Colon (tissue), 2 donors: ENCODE measurements around the gene CC2D2B.
"Not testable (repeated sequence)": the region's sequence is repeated elsewhere in the genome, so short reads cannot be mapped to it uniquely, and the experiment has no call there.

Experiments used
- FAIRE-seq: peaks from 2 replicates; lab custom pipeline; 2012; peaks lifted over from hg19 to GRCh38; lab: Jason Lieb, UNC
- donor health status: control.
- donor health status: control.

Gene CC2D2B, protein sequence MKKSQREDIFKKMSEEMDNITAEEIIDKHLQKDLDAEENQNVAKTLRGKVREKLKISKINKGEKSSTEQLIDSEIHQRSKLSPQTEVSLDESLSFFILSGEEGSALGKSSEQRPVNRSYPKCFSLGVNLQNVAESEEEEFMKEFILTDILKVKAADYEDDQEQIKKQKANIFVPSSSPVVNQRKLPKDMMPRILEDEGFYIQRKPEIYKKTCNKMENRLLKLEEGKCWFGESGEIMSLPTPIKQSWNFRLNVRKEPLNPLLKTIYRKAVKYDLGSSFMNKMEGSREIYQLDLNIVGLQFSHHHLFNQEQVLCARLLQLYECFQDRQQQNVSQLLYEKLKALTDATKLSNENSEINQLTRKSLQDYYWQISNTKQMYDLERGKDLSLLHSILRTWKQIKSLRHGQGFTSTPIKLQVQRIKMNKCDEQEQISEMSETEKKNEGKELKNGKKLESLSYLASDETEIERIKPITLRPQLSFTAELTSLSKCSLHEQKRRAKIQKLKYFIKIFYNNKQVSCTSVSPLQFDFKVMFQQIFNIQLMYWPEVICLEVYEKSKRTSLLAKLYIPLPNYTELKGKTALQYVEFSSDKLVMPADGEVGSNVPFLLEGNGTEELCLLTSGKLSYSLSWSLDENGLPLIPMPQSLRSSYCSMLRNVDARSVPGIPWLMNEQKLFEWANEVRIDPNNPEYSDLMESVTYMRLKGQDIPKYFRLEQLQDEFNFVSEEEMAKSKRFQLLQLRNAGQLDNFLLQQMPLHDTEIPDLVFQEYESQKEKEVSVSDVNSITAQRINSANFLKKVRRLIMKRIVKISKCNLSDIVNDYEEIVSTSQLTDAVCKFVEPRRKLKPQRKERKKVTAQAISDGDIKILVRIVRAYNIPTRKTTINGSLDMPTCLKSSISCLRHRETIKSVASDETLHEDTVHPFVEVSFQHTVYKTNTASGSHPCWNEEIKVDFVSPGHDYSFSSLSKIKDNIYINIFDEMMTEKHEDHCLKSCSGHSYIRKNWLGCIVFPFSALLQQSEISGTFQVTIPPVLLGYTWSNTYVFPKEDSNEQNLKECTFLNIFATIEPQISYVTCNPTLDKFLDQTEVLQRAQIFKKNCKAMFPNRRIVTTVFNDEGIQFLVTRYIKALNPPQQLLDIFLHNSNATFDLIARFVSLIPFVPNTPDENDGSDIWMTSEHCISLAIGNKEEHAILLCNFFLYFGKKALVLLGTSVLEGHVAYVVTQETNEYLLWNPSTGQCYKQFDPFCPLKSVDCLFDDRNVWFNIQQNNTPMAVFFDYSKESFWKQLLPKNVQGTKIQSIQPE (N-terminal part only)

GRCh38 chr10:95907456-95908253 is at the start of gene CC2D2B:
Gene CC2D2B (plus strand): TSS chr10:95907975. CDS start chr10:95911324, 3,349 bp downstream.
- FAIRE-seq, result no peak

- FAIRE-seq, result no peak
These were observed 47.4 kb upstream of the CC2D2B start for GRCh38 chr10:95860166-95860940.

- no peak for FAIRE-seq
These were observed 46.4 kb upstream of the CC2D2B start for GRCh38 chr10:95861386-95861785.

DNA sequence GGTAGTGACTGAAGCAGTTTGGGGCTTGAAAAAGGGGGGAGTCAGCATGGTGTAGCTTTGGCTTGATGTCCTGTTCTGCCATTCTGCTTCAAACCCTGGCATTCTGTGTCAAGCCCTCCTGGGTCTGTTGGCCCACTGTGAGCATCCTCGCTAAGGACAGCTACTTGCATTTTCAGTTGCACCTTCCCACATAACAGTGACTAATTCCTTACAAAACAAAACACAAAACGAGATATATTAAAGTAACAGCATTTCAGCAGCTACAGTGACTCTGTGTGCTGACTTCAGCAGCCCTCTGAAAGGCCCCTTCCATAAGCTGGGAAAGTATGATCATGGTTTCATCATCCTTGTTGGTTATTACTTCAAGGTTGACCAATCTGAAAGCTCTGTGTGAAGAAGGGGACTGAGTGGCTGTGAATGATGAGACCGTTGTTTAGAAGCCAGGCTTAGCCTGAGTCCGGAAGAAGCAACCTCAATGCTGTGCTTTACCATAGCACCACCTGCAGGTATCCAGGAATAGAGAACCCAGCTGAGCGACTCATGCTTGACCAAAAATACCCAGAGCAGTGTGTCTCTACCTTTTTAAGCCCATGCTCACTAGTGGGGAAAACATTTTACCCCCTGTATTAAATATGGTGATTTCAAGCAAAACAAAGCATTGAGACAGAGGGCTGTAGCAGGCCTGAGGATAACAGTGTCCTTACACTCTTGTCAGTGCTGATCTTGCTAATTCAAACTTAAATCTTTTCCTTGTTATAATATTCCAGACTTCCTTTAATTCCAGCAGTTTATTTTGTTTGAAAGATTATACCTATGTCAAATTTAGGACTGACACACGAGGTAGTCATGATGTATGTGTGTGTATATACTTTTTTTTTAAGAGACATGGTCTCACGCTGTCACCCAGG is 42.6 kb upstream of the CC2D2B start:
- no peak for FAIRE-seq

GRCh38 chr10:95865814-95866466 is 41.8 kb upstream of the CC2D2B start:
- FAIRE-seq, result no peak

DNA sequence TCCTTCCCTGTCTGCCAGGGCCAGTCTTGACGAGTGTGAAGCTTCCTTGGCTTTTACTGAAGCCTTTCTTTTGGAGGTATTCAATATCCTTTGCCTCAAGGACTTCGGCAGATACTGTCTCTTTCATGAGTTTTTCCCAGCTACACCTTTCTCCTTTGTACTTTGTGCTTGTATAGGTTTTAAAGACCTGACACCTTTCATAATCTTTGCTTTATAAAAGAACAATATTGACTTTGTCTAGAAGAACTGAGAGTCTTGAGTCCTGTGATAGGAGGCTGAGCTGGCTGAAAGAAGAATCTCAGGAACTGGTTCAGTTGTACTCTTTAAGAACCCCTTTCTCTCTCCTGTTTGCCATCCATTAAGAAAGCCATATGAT is 41.3 kb upstream of the CC2D2B start:
- FAIRE-seq, result no peak

GRCh38 chr10:95867866-95868265 is 39.9 kb upstream of the CC2D2B start:
- no peak for FAIRE-seq

DNA sequence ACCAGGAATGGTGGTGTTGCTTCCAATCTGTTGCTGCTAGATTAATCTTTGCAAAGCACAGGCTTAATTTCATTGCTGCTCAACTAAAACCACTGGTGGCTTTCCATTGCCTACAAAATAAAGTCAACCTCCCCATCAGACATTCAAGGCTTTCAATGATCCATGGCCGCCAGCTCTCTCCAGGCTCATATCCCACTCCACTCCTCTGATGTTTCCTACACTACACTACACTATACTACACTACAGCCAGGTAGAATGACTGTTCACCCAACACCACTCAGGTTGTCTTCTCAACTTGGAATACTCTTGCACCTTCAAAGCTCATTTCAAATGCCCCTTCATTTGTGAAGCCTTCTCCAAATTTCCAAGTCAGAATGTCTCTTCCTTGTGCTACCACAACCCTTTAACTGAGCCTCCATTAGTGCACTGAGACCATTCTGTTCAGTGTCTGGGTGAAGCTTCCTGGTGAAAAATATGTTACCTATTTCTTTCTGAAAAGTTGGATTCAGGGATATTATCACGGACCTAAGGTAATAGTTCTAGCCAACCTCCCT is 35.5 kb upstream of the CC2D2B start:
- no peak for FAIRE-seq

DNA sequence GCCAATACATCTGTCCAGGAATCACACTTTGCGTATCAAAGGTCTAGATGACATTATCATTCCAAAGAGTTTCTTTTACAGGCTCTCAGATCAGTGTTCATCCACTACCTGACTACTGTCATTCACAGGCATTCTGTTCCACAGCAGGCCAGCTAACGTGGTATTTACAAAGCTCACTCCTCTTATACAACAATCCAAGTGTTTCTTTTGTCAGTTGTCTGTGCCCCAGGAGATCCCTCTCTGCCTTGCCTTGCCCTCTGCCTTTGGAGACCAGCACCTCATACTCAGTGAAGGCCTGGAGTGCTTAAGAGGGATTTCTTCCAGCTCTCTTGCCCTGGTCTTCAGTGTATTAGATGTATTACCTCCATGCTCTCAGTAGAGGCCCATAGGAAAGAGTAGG is 34.6 kb upstream of the CC2D2B start:
- no peak for FAIRE-seq

DNA sequence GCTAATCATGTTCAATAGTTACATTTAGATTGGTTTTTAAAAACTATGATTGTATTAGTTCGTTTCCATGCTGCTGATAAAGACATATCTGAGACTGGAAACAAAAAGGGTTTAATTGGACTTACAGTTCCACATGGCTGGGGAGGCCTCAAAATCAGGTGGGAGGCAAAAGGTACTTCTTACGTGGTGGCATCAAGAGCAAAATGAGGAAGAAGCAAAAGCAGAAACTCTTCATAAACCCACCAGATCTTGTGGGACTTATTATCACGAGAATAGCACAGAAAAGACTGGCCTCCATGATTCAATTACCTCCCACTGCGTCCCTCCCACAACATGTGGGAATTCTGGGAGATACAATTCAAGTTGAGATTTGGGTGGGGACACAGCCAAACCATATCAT is 34.1 kb upstream of the CC2D2B start:
- FAIRE-seq, result no peak

GRCh38 chr10:95874783-95875182 is 33.0 kb upstream of the CC2D2B start:
- not testable (repeated sequence) for FAIRE-seq

GRCh38 chr10:95876756-95877155 is 31.0 kb upstream of the CC2D2B start:
- FAIRE-seq, result no peak

- no peak for FAIRE-seq
These were observed 29.9 kb upstream of the CC2D2B start for GRCh38 chr10:95877881-95878280.

DNA sequence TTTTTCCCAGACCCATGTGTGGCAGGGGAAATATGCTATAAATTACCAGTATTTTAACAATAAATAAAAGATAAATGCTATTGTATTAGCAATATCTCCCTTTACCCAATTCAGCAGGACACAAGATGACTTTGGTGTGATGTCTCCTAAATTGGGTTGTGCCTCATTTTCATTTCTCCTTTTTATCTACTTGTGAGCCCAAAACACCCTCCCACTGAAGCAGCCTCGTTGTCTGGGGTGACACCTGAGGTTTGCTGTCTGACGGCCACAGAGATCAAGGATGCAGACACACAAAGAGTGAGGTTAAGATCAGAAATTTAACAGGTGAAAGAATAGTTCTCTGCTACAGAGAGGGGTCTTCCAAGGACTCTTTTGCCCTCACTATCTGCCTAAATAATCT is 27.1 kb upstream of the CC2D2B start:
- FAIRE-seq, result no peak

DNA sequence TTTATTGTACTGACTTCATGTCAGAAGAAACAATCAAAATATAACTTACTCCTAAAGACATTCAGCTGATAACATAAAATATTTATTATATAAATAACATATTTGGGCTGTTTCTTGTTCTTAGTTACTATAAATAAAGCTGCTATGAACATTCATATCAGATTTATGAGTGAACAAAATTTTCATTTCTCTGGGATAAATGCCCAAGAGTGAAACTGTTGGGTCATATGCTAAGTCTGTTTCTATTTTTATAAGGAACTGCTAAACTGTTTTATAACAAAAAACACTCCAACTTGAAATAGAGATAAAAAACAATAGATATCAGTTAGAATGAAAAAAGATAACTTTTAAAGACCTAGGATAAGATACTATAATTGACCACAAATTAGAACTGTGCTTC is 26.5 kb upstream of the CC2D2B start:
- peak; percentile 89 for FAIRE-seq

DNA sequence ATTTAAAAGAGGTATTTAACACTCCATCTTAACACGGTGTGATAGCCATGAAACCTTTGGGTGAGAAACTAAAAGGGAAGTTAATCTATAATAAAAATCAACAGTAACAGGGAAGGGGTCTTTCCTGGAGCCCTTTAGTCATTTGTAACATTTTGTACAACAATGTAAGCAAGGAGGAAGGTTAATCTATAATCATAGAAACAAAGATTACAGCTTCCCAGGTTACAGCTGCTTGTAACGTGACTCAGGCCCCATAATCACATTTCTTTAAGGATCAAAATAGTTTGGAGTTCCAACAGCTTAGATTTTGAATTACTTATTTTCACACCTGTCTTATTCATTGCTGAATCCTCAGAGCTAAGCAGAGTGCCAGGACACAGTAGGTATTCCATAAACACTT is 17.9 kb upstream of the CC2D2B start:
- no peak for FAIRE-seq

- no peak for FAIRE-seq
These were observed 11.5 kb upstream of the CC2D2B start for GRCh38 chr10:95896071-95896850.
